OCI-LY3 (cell line): Measurements from ENCODE around the gene LHPP.

Experiments used
- CTCF ChIP-seq: fragments of 200-600, 300-600 bp; sonication (generic); IDR thresholded peaks from 2 replicates; pipeline ENCODE4 v1.5.1; 2014; ENCODE audit warnings: antibody characterized with exemption, low read length, low read depth
- EZH2phosphoT487 ChIP-seq: fragments of 200-600 bp; shearing (Covaris generic); IDR thresholded peaks from 2 replicates; pipeline ENCODE4 v1.6.1; 2018; ENCODE audit warnings: antibody characterized with exemption, mixed run types, low read depth

GRCh38 chr10:124477614-124478363, 16.2 kb downstream of the LHPP start:
- TF ChIP-seq CTCF (no peak), EZH2phosphoT487 (no peak)
